ENCODE measurements around the gene LRGUK.

LRGUK gene

GRCh38 chr7:134301592-134301991 is 174.5 kb downstream of the LRGUK start:
- no peak for DNase-seq (ENCODE audit: low spot score)

- DNase-seq (ENCODE audit: low spot score) = no peak
Measured at GRCh38 chr7:134302120-134302519, 175.0 kb downstream of the LRGUK start.

- no peak for DNase-seq (ENCODE audit: low spot score)
Measured at GRCh38 chr7:134307320-134307719, 180.2 kb downstream of the LRGUK start.

- DNase-seq (ENCODE audit: low spot score) = no peak
Measured at GRCh38 chr7:134308548-134308947, 181.4 kb downstream of the LRGUK start.

- no peak for DNase-seq (ENCODE audit: low spot score)
Measured at GRCh38 chr7:134311807-134312206, 184.7 kb downstream of the LRGUK start.

GRCh38 chr7:134312717-134313116 is 185.6 kb downstream of the LRGUK start:
- DNase-seq (ENCODE audit: low spot score) = no peak

- no peak for DNase-seq (ENCODE audit: low spot score)
Measured at GRCh38 chr7:134313543-134313942, 186.4 kb downstream of the LRGUK start.
